Central memory CD8-positive, alpha-beta T cell (primary cell): ENCODE measurements around the gene MALRD1.

Experiments
- ATAC-seq: fragments of 150-1000 bp; cut with Tn5 transposase; replicated peaks from 2 replicates; pipeline ENCODE4 v1.10.0; 2022; ENCODE audit warnings: mild to moderate bottlenecking, moderate FRiP score, moderate number of reproducible peaks; ENCODE audit not compliant: poor library complexity, severe bottlenecking; ENCODE audit errors: extremely low read depth
- DNase-seq, 2 donors: peaks; one replicate each; pipeline ENCODE4 v3.0.0; 2021; ENCODE audit warnings: low spot score in 2 of 2
- H3K27ac Mint-ChIP-seq: one replicate; pipeline ENCODE4 v1.8.0; 2022; ENCODE audit warnings: low read depth, mild to moderate bottlenecking, moderate library complexity, mixed read lengths
- H3K27me3 Mint-ChIP-seq: one replicate; pipeline ENCODE4 v1.8.0; 2022; ENCODE audit warnings: mixed read lengths
- H3K36me3 Mint-ChIP-seq: one replicate; pipeline ENCODE4 v1.8.0; 2022; ENCODE audit warnings: mild to moderate bottlenecking, moderate library complexity, mixed read lengths; ENCODE audit not compliant: insufficient read depth
- H3K4me1 Mint-ChIP-seq: one replicate; pipeline ENCODE4 v1.8.0; 2022; ENCODE audit warnings: mixed read lengths
- H3K4me3 Mint-ChIP-seq: one replicate; pipeline ENCODE4 v1.8.0; 2022; ENCODE audit warnings: mild to moderate bottlenecking, moderate library complexity, mixed read lengths
- H3K9me3 Mint-ChIP-seq: one replicate; pipeline ENCODE4 v1.8.0; 2022; ENCODE audit warnings: mixed read lengths

Gene MALRD1

GRCh38 chr10:19431622-19432351 lies 383.2 kb downstream of the MALRD1 start:
- Mint-ChIP-seq H3K9me3 (peaks cover 5% of the 10 kb centered on the region), H3K36me3 (no peaks in the 10 kb centered on the region), H3K4me3 (no peak overlapping the region), H3K27ac (no peak overlapping the region), H3K27me3 (no peaks in the 10 kb centered on the region), H3K4me1 (no peaks in the 10 kb centered on the region)
- no peak for ATAC-seq
- no peak for DNase-seq

- H3K36me3 Mint-ChIP-seq, result no peaks in the 10 kb centered on the region
- H3K27me3 Mint-ChIP-seq, result no peaks in the 10 kb centered on the region
- H3K4me1 Mint-ChIP-seq, result no peaks in the 10 kb centered on the region
- ATAC-seq, result no peak
- peaks cover 4% of the 10 kb centered on the region for H3K9me3 Mint-ChIP-seq
- DNase-seq, result no peak
- no peak overlapping the region for H3K27ac Mint-ChIP-seq
- no peak overlapping the region for H3K4me3 Mint-ChIP-seq
Observed at GRCh38 chr10:19449860-19450259, 401.3 kb downstream of the MALRD1 start.

- no peak for DNase-seq
- no peaks in the 10 kb centered on the region for H3K4me1 Mint-ChIP-seq
- no peak overlapping the region for H3K27ac Mint-ChIP-seq
- H3K36me3 Mint-ChIP-seq, result no peaks in the 10 kb centered on the region
- peaks cover 4% of the 10 kb centered on the region for H3K9me3 Mint-ChIP-seq
- no peak for ATAC-seq
- H3K27me3 Mint-ChIP-seq, result no peaks in the 10 kb centered on the region
- H3K4me3 Mint-ChIP-seq, result no peak overlapping the region
Observed at GRCh38 chr10:19451356-19451755, 402.8 kb downstream of the MALRD1 start.

- ATAC-seq (no peak), DNase-seq (no peak)
- Mint-ChIP-seq H3K4me1 (no peaks in the 10 kb centered on the region), H3K4me3 (no peak overlapping the region), H3K36me3 (no peaks in the 10 kb centered on the region), H3K27me3 (no peaks in the 10 kb centered on the region), H3K27ac (no peak overlapping the region), H3K9me3 (peaks cover 4% of the 10 kb centered on the region)
Observed at GRCh38 chr10:19451937-19452336, 403.3 kb downstream of the MALRD1 start.

GRCh38 chr10:19453967-19454366 lies 405.4 kb downstream of the MALRD1 start:
- no peak for ATAC-seq
- no peak for DNase-seq
- peaks cover 4% of the 10 kb centered on the region for H3K9me3 Mint-ChIP-seq

GRCh38 chr10:19461588-19461987 lies 413.0 kb downstream of the MALRD1 start:
- H3K4me3 Mint-ChIP-seq, result no peak overlapping the region
- H3K9me3 Mint-ChIP-seq, result peaks cover 33% of the 10 kb centered on the region
- no peak overlapping the region for H3K27ac Mint-ChIP-seq
- DNase-seq, result no peak
- H3K36me3 Mint-ChIP-seq, result no peaks in the 10 kb centered on the region
- H3K4me1 Mint-ChIP-seq, result no peaks in the 10 kb centered on the region
- H3K27me3 Mint-ChIP-seq, result no peaks in the 10 kb centered on the region
- ATAC-seq, result no peak

More at GRCh38 chr10:19453967-19454366, 405.4 kb downstream of the MALRD1 start:
- H3K36me3 Mint-ChIP-seq, result no peaks in the 10 kb centered on the region
- H3K27me3 Mint-ChIP-seq, result no peaks in the 10 kb centered on the region
- no peaks in the 10 kb centered on the region for H3K4me1 Mint-ChIP-seq
- H3K27ac Mint-ChIP-seq, result no peak overlapping the region
- H3K4me3 Mint-ChIP-seq, result no peak overlapping the region

GRCh38 chr10:19466709-19467108 lies 418.1 kb downstream of the MALRD1 start:
- Mint-ChIP-seq H3K4me1 (no peaks in the 10 kb centered on the region), H3K27me3 (no peaks in the 10 kb centered on the region), H3K36me3 (no peaks in the 10 kb centered on the region), H3K27ac (no peak overlapping the region), H3K9me3 (peaks cover 26% of the 10 kb centered on the region), H3K4me3 (no peak overlapping the region)
- ATAC-seq (no peak), DNase-seq (no peak)

- ATAC-seq (no peak), DNase-seq (no peak)
- no peaks in the 10 kb centered on the region for H3K27me3 Mint-ChIP-seq
- H3K36me3 Mint-ChIP-seq, result peaks cover 2% of the 10 kb centered on the region
- peaks cover 25% of the 10 kb centered on the region for H3K9me3 Mint-ChIP-seq
- no peak overlapping the region for H3K4me3 Mint-ChIP-seq
- no peaks in the 10 kb centered on the region for H3K4me1 Mint-ChIP-seq
- H3K27ac Mint-ChIP-seq, result no peak overlapping the region
Observed at GRCh38 chr10:19468413-19468812, 419.8 kb downstream of the MALRD1 start.

- no peaks in the 10 kb centered on the region for H3K4me1 Mint-ChIP-seq
Observed at GRCh38 chr10:19469521-19469920, 420.9 kb downstream of the MALRD1 start.

GRCh38 chr10:19479854-19480253 lies 431.3 kb downstream of the MALRD1 start:
- Mint-ChIP-seq H3K27me3 (no peaks in the 10 kb centered on the region), H3K4me1 (no peaks in the 10 kb centered on the region), H3K36me3 (no peaks in the 10 kb centered on the region), H3K27ac (no peak overlapping the region), H3K9me3 (peaks cover 31% of the 10 kb centered on the region), H3K4me3 (no peak overlapping the region)
- ATAC-seq, result no peak
- DNase-seq, result no peak

More at GRCh38 chr10:19469521-19469920, 420.9 kb downstream of the MALRD1 start:
- no peaks in the 10 kb centered on the region for H3K27me3 Mint-ChIP-seq
- DNase-seq (no peak), ATAC-seq (no peak)
- peaks cover 2% of the 10 kb centered on the region for H3K36me3 Mint-ChIP-seq
- H3K4me3 Mint-ChIP-seq, result no peak overlapping the region
- H3K9me3 Mint-ChIP-seq, result peaks cover 24% of the 10 kb centered on the region
- no peak overlapping the region for H3K27ac Mint-ChIP-seq

GRCh38 chr10:19480353-19480752 lies 431.8 kb downstream of the MALRD1 start:
- DNase-seq, result no peak
- Mint-ChIP-seq H3K36me3 (no peaks in the 10 kb centered on the region), H3K9me3 (peaks cover 31% of the 10 kb centered on the region), H3K4me3 (no peak overlapping the region), H3K27ac (no peak overlapping the region), H3K4me1 (no peaks in the 10 kb centered on the region), H3K27me3 (no peaks in the 10 kb centered on the region)
- no peak for ATAC-seq

- no peaks in the 10 kb centered on the region for H3K36me3 Mint-ChIP-seq
- peaks cover 29% of the 10 kb centered on the region for H3K9me3 Mint-ChIP-seq
- H3K27ac Mint-ChIP-seq, result no peak overlapping the region
- DNase-seq (no peak), ATAC-seq (no peak)
- H3K4me1 Mint-ChIP-seq, result no peaks in the 10 kb centered on the region
- H3K4me3 Mint-ChIP-seq, result no peak overlapping the region
- H3K27me3 Mint-ChIP-seq, result no peaks in the 10 kb centered on the region
Observed at GRCh38 chr10:19483421-19483820, 434.8 kb downstream of the MALRD1 start.

- Mint-ChIP-seq H3K36me3 (no peaks in the 10 kb centered on the region), H3K4me1 (peaks cover 5% of the 10 kb centered on the region), H3K27ac (no peak overlapping the region), H3K27me3 (no peaks in the 10 kb centered on the region), H3K4me3 (no peak overlapping the region), H3K9me3 (peaks cover 15% of the 10 kb centered on the region)
- DNase-seq (no peak), ATAC-seq (no peak)
Observed at GRCh38 chr10:19488592-19489280, 440.1 kb downstream of the MALRD1 start.
